GM12878 (cell line): ENCODE data around the gene WWOX. TPM values are rescaled to one million over a fixed set of nuclear protein-coding genes. Genes with fewer than 3 reads are reported as not detected.

Experiments
- ATAC-seq: fragments of 200-7000 bp; cut with Tn5 transposase; 3 replicates; pipeline ENCODE4 v1.9.1; 2020; ENCODE audit warnings: mild to moderate bottlenecking, moderate library complexity
- BruUV-seq: library from RNA; stranded (reverse); fragments of 400-500 nt; replicated peaks from 2 replicates; lab custom pipeline; 2021; lab: Mats Ljungman, UMichigan
- CTCF ChIA-PET: fragments of 300-600 bp; sonication (Branson Sonifier 250); formaldehyde crosslinking; extraction: SDS; loops from one replicate; lab custom pipeline; 2021; ENCODE audit warnings: inconsistent platforms; lab: Yijun Ruan, JAX
- POLR2A ChIA-PET: fragments of 350-600 bp; formaldehyde crosslinking; extraction: SDS; loops from one replicate; lab custom pipeline; 2021; ENCODE audit warnings: inconsistent platforms; lab: Charles Lee
- RAD21 ChIA-PET: fragments of 300-600 bp; sonication (Branson Sonifier 250); formaldehyde crosslinking; loops from one replicate; lab custom pipeline; 2023; ENCODE audit warnings: antibody characterized with exemption; ENCODE audit not compliant: unreplicated experiment; lab: Charles Lee
- SMC1A ChIA-PET: fragments of 300-600 bp; sonication (Branson Sonifier 250); formaldehyde crosslinking; loops from one replicate; lab custom pipeline; 2023; ENCODE audit not compliant: unreplicated experiment, uncharacterized antibody; lab: Charles Lee
- DNase-seq: peaks from one replicate; pipeline ENCODE4 v3.0.0-alpha.2; 2011; ENCODE audit warnings: low read depth, low spot score
- FAIRE-seq: peaks from 3 replicates; lab custom pipeline; 2011; peaks lifted over from hg19 to GRCh38; lab: Jason Lieb, UNC
- H2AFZ ChIP-seq: 2 replicates; pipeline ENCODE4 v1.6.0; 2011; ENCODE audit warnings: low read depth, low read length, control low read depth; ENCODE audit not compliant: control insufficient read depth
- H3K27ac ChIP-seq: 2 replicates; pipeline ENCODE4 v1.5.1; 2011; ENCODE audit warnings: control low read depth; ENCODE audit not compliant: control insufficient read depth, insufficient read depth
- H3K27me3 ChIP-seq, 2 experiments: replicated peaks in 1 of 2; 2 replicates each; pipeline versions ENCODE4 v1.6.0 to v1.6.1; 2011; ENCODE audit warnings: low read length in 1 of 2; ENCODE audit not compliant: control insufficient read depth in 2 of 2, insufficient read depth in 2 of 2
- H3K36me3 ChIP-seq, 2 experiments: 2 replicates each; pipeline ENCODE4 v1.5.1; 2011; ENCODE audit warnings: low read length in 1 of 2; ENCODE audit not compliant: control insufficient read depth in 2 of 2, insufficient read depth in 2 of 2
- H3K4me1 ChIP-seq: 2 replicates; pipeline ENCODE4 v1.6.1; 2011; ENCODE audit warnings: mild to moderate bottlenecking, low read length, moderate library complexity, mixed read lengths; ENCODE audit not compliant: control insufficient read depth, insufficient read depth
- H3K4me2 ChIP-seq: 2 replicates; pipeline ENCODE4 v1.6.0; 2011; ENCODE audit warnings: control low read depth; ENCODE audit not compliant: control insufficient read depth, insufficient read depth
- H3K4me3 ChIP-seq: fragments of 200-600 bp; sonication (generic); 2 replicates; pipeline ENCODE4 v1.5.1; 2016
- H3K79me2 ChIP-seq: 2 replicates; pipeline ENCODE4 v1.6.0; 2011; ENCODE audit warnings: low read length; ENCODE audit not compliant: control insufficient read depth, insufficient read depth
- H3K9ac ChIP-seq: 2 replicates; pipeline ENCODE4 v1.8.0; 2011; ENCODE audit warnings: low read length, control low read depth, mixed read lengths; ENCODE audit not compliant: control insufficient read depth, insufficient read depth
- H3K9me3 ChIP-seq: replicated peaks from 3 replicates; pipeline ENCODE4 v1.5.1; 2011; ENCODE audit warnings: mild to moderate bottlenecking, low read length; ENCODE audit not compliant: control insufficient read depth, insufficient read depth
- H4K20me1 ChIP-seq: 2 replicates; pipeline ENCODE4 v1.6.0; 2011; ENCODE audit not compliant: control insufficient read depth, insufficient read depth
- CEBPZ ChIP-seq: fragments of 150-350 bp; IDR thresholded peaks from 2 replicates; pipeline ENCODE4 v1.6.1; 2016; ENCODE audit warnings: low read depth, low read length
- CHD1 ChIP-seq: IDR thresholded peaks from 2 replicates; pipeline ENCODE4 v1.6.1; 2012; ENCODE audit warnings: low read depth, low read length, improper control_type of control experiment
- EP300 ChIP-seq, 2 experiments: fragments of 150-350 bp in 1 of 2; IDR thresholded peaks; 2 replicates each; pipeline ENCODE4 v1.6.1; 2011 to 2012; ENCODE audit warnings: low read depth in 2 of 2, low read length in 2 of 2, borderline replicate concordance in 1 of 2, improper control_type of control experiment in 1 of 2, inconsistent platforms in 1 of 2; ENCODE audit not compliant: control insufficient read depth in 1 of 2
- MLLT1 ChIP-seq: fragments of 450-650 bp; IDR thresholded peaks from 2 replicates; pipeline ENCODE4 v1.6.1; 2016; ENCODE audit warnings: mild to moderate bottlenecking
- MXI1 ChIP-seq: fragments of 150-350 bp; IDR thresholded peaks from 2 replicates; pipeline ENCODE4 v1.6.1; 2011; ENCODE audit warnings: low read depth, mild to moderate bottlenecking, inconsistent platforms, low read length, improper control_type of control experiment
- PRDM15 ChIP-seq: fragments of 450-650 bp; formaldehyde crosslinking; IDR thresholded peaks from 2 replicates; pipeline ENCODE4 v1.4.0; 2020; ENCODE audit warnings: mild to moderate bottlenecking, moderate library complexity
- RB1 ChIP-seq: fragments of 450-650 bp; formaldehyde crosslinking; IDR thresholded peaks from 2 replicates; pipeline ENCODE4 v1.6.1; 2017; ENCODE audit warnings: mild to moderate bottlenecking, borderline replicate concordance
- SMAD1 ChIP-seq: fragments of 450-650 bp; IDR thresholded peaks from 2 replicates; pipeline ENCODE4 v1.6.1; 2018; ENCODE audit warnings: mild to moderate bottlenecking, low read depth; ENCODE audit not compliant: partially characterized antibody
- SUPT20H ChIP-seq: IDR thresholded peaks from 2 replicates; pipeline ENCODE4 v1.6.1; 2011; ENCODE audit warnings: low read depth, mild to moderate bottlenecking, low read length, moderate library complexity, borderline replicate concordance; ENCODE audit not compliant: control insufficient read depth
- USF1 ChIP-seq: IDR thresholded peaks from 2 replicates; pipeline ENCODE4 v1.6.1; 2011; ENCODE audit warnings: borderline replicate concordance, low read depth, mild to moderate bottlenecking, moderate library complexity, mixed read lengths, low read length; ENCODE audit not compliant: insufficient read depth; ENCODE audit errors: extremely low read length
- WGBS: methylation state at CpG from one replicate; pipeline ENCODE4 v1.1.6; 2016; ENCODE audit warnings: low lambda C conversion rate; ENCODE audit not compliant: insufficient replicate concordance, insufficient coverage; ENCODE audit errors: missing lambda C conversion rate; 5-methylcytosine and 5-hydroxymethylcytosine counted together
- in situ Hi-C: fragments of 300-500 bp; cut with MboI; formaldehyde crosslinking; loops from 9 replicates; pipeline ENCODE4 v1.14.3; 2018; ENCODE audit warnings: mixed read lengths
- intact Hi-C: fragments of 100-400 bp; cut with micrococcal nuclease; formaldehyde crosslinking; loops from one replicate; pipeline ENCODE4 v1.14.2; 2022; ENCODE audit not compliant: unreplicated experiment
- polyA plus RNA-seq, 11 experiments: library from polyadenylated mRNA; depleted of rRNA in 4 of 11; unstranded in 6 of 11; stranded (reverse) in 5 of 11; fragments of >200 nt; fragmentation: Nextera tagmentation in 4 of 11; fragmentation: Illumina TruSeq in 1 of 11; extraction: Ambion mirVana in 4 of 11; extraction: Trizol in 1 of 11; gene quantifications; 1 replicate in 1 of 11; 2 replicates in 10 of 11; pipeline versions ENCODE4 v1.2.1 to v1.2.3, GENCODE V29; 2011 to 2016; ENCODE audit warnings: inconsistent platforms in 2 of 11, missing spikeins in 2 of 11, low read depth in 1 of 11
- total RNA-seq, 4 experiments: library from RNA; depleted of rRNA in 3 of 4; stranded (reverse); fragments of >200 nt in 3 of 4; fragmentation: Illumina TruSeq in 1 of 4; extraction: Trizol in 1 of 4; gene quantifications; 2 replicates each; pipeline versions ENCODE4 v1.2.1 to v1.2.3, GENCODE V29; 2013 to 2021

Gene WWOX
- total and polyA plus RNA-seq, 10 of the 15 experiments (the other 5 are each of a cell fraction or from before 2014, with no cell fraction given), result 2.8 to 24.4 (median 17.8) TPM

- no peak for TF ChIP-seq MLLT1
- TF ChIP-seq, all 136 proteins: peak for 0
Observed at GRCh38 chr16:78773291-78773702, 673.8 kb downstream of the WWOX start (continued).

- Histone ChIP-seq H3K4me3 (no peak overlapping the region), H3K79me2 (no peaks in the 10 kb centered on the region), H3K9me3 (no peaks in the 10 kb centered on the region), H3K9ac (no peak overlapping the region), H3K27ac (no peak overlapping the region), H3K4me1 (peaks cover 11% of the 10 kb centered on the region), H3K27me3 (no peaks in the 10 kb centered on the region), H2AFZ (no peak overlapping the region), H3K4me2 (no peak overlapping the region), H4K20me1 (no peaks in the 10 kb centered on the region; the same call in 1 of the 2 replicates), H3K36me3 (no peaks in the 10 kb centered on the region)
- WGBS, result 40% methylated on average over 3 of the region's 4 CpGs
- intact Hi-C loops (no loop called here), in situ Hi-C loops (loop anchor here (5.0 to 10.0 kb wide), 3 partner anchors 71 to 649 kb away; no protein-coding TSS in a partner anchor)
- CTCF ChIA-PET, result interaction anchor here (0.5 kb wide), 1 partner anchor 473 kb away, joined by 3 read pairs; no protein-coding TSS in a partner anchor
- RAD21 ChIA-PET, result no interaction called here
- DNase-seq, result no peak
- no TSS peak for BruUV-seq
- POLR2A ChIA-PET, result no interaction called here
- no peak for ATAC-seq
- SMC1A ChIA-PET, result no interaction called here
- no peak for FAIRE-seq
- no peak for TF ChIP-seq SUPT20H
- no peak for TF ChIP-seq CHD1
- no peak for TF ChIP-seq USF1
- TF ChIP-seq RB1, result no peak
- no peak for TF ChIP-seq MXI1
- no peak for TF ChIP-seq CEBPZ
- TF ChIP-seq PRDM15 (CRISPR knock-in tag), result no peak
- no peak for TF ChIP-seq SMAD1
- TF ChIP-seq EP300 (IDR thresholded peaks at IDR 0.05; ENCODE audit: borderline replicate concordance in 1 of 2, control insufficient read depth in 1 of 2, low read depth in 2 of 2, low read length in 2 of 2), result no peak
Observed at GRCh38 chr16:78773706-78774105, 674.3 kb downstream of the WWOX start.
